Measurements from ENCODE around the gene ABCG4. TPM values are rescaled to one million over a fixed set of nuclear protein-coding genes. Genes with fewer than 3 reads are reported as not detected.
"Not testable (repeated sequence)": the region's sequence is repeated elsewhere in the genome, so short reads cannot be mapped to it uniquely, and the experiment has no call there.

ABCG4 gene
- polyA plus RNA-seq, 3 donors = 0.74 to 0.79 (median 0.74) TPM

- DNase-seq (ENCODE audit: low read depth in 3 of 3, low spot score in 2 of 3) = no peak
These were observed 32.2 kb downstream of the ABCG4 start for GRCh38 chr11:119180729-119181676.

GRCh38 chr11:119181677-119182412 lies 33.0 kb downstream of the ABCG4 start:
- DNase-seq (ENCODE audit: low read depth in 3 of 3, low spot score in 2 of 3) = no peak

GRCh38 chr11:119184399-119184798 lies 35.5 kb downstream of the ABCG4 start:
- not testable (repeated sequence) for DNase-seq (ENCODE audit: low read depth in 3 of 3, low spot score in 2 of 3)

- no peak for DNase-seq (ENCODE audit: low read depth in 3 of 3, low spot score in 2 of 3)
These were observed 37.3 kb downstream of the ABCG4 start for GRCh38 chr11:119185981-119186634.

GRCh38 chr11:119187123-119187892 lies 38.5 kb downstream of the ABCG4 start:
- no peak for DNase-seq (ENCODE audit: low read depth in 3 of 3, low spot score in 2 of 3)

- no peak for DNase-seq (ENCODE audit: low read depth in 3 of 3, low spot score in 2 of 3)
These were observed 39.2 kb downstream of the ABCG4 start for GRCh38 chr11:119188067-119188466.

GRCh38 chr11:119188887-119189286 lies 40.0 kb downstream of the ABCG4 start:
- no peak for DNase-seq (ENCODE audit: low read depth in 3 of 3, low spot score in 2 of 3)

GRCh38 chr11:119189393-119189792 lies 40.5 kb downstream of the ABCG4 start:
- no peak for DNase-seq (ENCODE audit: low read depth in 3 of 3, low spot score in 2 of 3)

- DNase-seq (ENCODE audit: low read depth in 3 of 3, low spot score in 2 of 3) = no peak
These were observed 41.7 kb downstream of the ABCG4 start for GRCh38 chr11:119190531-119190930.

GRCh38 chr11:119191265-119191664 lies 42.4 kb downstream of the ABCG4 start:
- DNase-seq (ENCODE audit: low read depth in 3 of 3, low spot score in 2 of 3) = not testable (repeated sequence)

- no peak for DNase-seq (ENCODE audit: low read depth in 3 of 3, low spot score in 2 of 3)
These were observed 43.3 kb downstream of the ABCG4 start for GRCh38 chr11:119192111-119192510.

GRCh38 chr11:119193001-119193400 lies 44.1 kb downstream of the ABCG4 start:
- no peak for DNase-seq (ENCODE audit: low read depth in 3 of 3, low spot score in 2 of 3)

- no peak for DNase-seq (ENCODE audit: low read depth in 3 of 3, low spot score in 2 of 3)
These were observed 44.8 kb downstream of the ABCG4 start for GRCh38 chr11:119193626-119194025.

- no peak for DNase-seq (ENCODE audit: low read depth in 3 of 3, low spot score in 2 of 3)
These were observed 46.1 kb downstream of the ABCG4 start for GRCh38 chr11:119194811-119195440.

- DNase-seq (ENCODE audit: low read depth in 3 of 3, low spot score in 2 of 3) = no peak
These were observed 46.8 kb downstream of the ABCG4 start for GRCh38 chr11:119195680-119196079.

GRCh38 chr11:119196833-119197483 lies 48.1 kb downstream of the ABCG4 start:
- DNase-seq (ENCODE audit: low read depth in 3 of 3, low spot score in 2 of 3) = peak; percentile 70 to 78 (median 74)

GRCh38 chr11:119198925-119199324 lies 50.1 kb downstream of the ABCG4 start:
- no peak for DNase-seq (ENCODE audit: low read depth in 3 of 3, low spot score in 2 of 3)

- not testable (repeated sequence) for DNase-seq (ENCODE audit: low read depth in 3 of 3, low spot score in 2 of 3)
These were observed 52.4 kb downstream of the ABCG4 start for GRCh38 chr11:119201236-119201635.

- DNase-seq (ENCODE audit: low read depth in 3 of 3, low spot score in 2 of 3) = no peak
These were observed 53.7 kb downstream of the ABCG4 start for GRCh38 chr11:119202554-119202953.

All from right renal cortex interstitium (tissue), 3 donors.